Liver (tissue), 9 donors: ENCODE measurements around the gene MLN. TPM values are rescaled to one million over a fixed set of nuclear protein-coding genes. Genes with fewer than 3 reads are reported as not detected.

Experiments used
- DNase-seq: peaks from one replicate; pipeline ENCODE4 v3.0.0-alpha.2; 2017; ENCODE audit warnings: low spot score
- H3K27ac ChIP-seq, 2 donors: one replicate each; pipeline ENCODE4 v1.7.0; 2013; ENCODE audit warnings: inconsistent platforms in 2 of 2, low read length in 2 of 2, control low read depth in 1 of 2, low read depth in 1 of 2, mild to moderate bottlenecking in 1 of 2
- H3K27me3 ChIP-seq, 4 donors: one replicate each; pipeline versions ENCODE4 v1.6.1 to v1.7.0; 2013; ENCODE audit warnings: low read length in 3 of 4, inconsistent platforms in 1 of 4, mild to moderate bottlenecking in 1 of 4, moderate library complexity in 1 of 4; ENCODE audit not compliant: control insufficient read depth in 4 of 4, insufficient read depth in 4 of 4
- H3K36me3 ChIP-seq, 4 donors: one replicate each; pipeline versions ENCODE4 v1.6.1 to v1.7.0; 2013; ENCODE audit warnings: low read length in 3 of 4, mild to moderate bottlenecking in 3 of 4, low read depth in 1 of 4, moderate library complexity in 1 of 4; ENCODE audit not compliant: control insufficient read depth in 4 of 4, insufficient read depth in 3 of 4
- H3K4me1 ChIP-seq, 4 donors: one replicate each; pipeline versions ENCODE4 v1.6.1 to v1.7.0; 2013; ENCODE audit warnings: low read length in 3 of 4, mild to moderate bottlenecking in 3 of 4, moderate library complexity in 1 of 4; ENCODE audit not compliant: control insufficient read depth in 4 of 4, insufficient read depth in 4 of 4
- H3K4me3 ChIP-seq, 3 donors: one replicate each; pipeline versions ENCODE4 v1.6.1 to v1.7.0; 2013; ENCODE audit warnings: low read length in 3 of 3, control low read depth in 1 of 3, low read depth in 1 of 3, mild to moderate bottlenecking in 1 of 3
- H3K9ac ChIP-seq, 2 donors: one replicate each; pipeline ENCODE4 v1.7.0; 2013; ENCODE audit warnings: low read length in 2 of 2, mild to moderate bottlenecking in 2 of 2, moderate library complexity in 2 of 2, control low read depth in 1 of 2, low read depth in 1 of 2
- H3K9me3 ChIP-seq, 4 donors: one replicate each; pipeline versions ENCODE4 v1.6.1 to v1.7.0; 2013; ENCODE audit warnings: low read length in 3 of 4; ENCODE audit not compliant: control insufficient read depth in 4 of 4
- ATF3 ChIP-seq: IDR thresholded peaks from 2 replicates; pipeline ENCODE4 v1.6.1; 2016; ENCODE audit warnings: antibody characterized with exemption
- CTCF ChIP-seq: fragments of 150-350 bp; IDR thresholded peaks from 2 replicates; pipeline ENCODE4 v1.5.1; 2017; ENCODE audit warnings: improper control_type of control experiment, low read depth, low read length; ENCODE audit not compliant: missing input control
- EGR1 ChIP-seq, 2 donors: IDR thresholded peaks; 2 replicates each; pipeline ENCODE4 v1.6.1; 2016 to 2018; ENCODE audit warnings: antibody characterized with exemption in 2 of 2, low read depth in 2 of 2
- FOXA1 ChIP-seq: IDR thresholded peaks from 2 replicates; pipeline ENCODE4 v1.6.1; 2016; ENCODE audit warnings: antibody characterized with exemption
- FOXA2 ChIP-seq: IDR thresholded peaks from 2 replicates; pipeline ENCODE4 v1.6.1; 2016; ENCODE audit warnings: antibody characterized with exemption
- GABPA ChIP-seq, 2 donors: IDR thresholded peaks in 1 of 2; conservative IDR thresholded peaks in 1 of 2; 2 replicates each; pipeline ENCODE4 v1.6.1; 2016; ENCODE audit warnings: antibody characterized with exemption in 2 of 2, mild to moderate bottlenecking in 1 of 2, moderate library complexity in 1 of 2
- HNF4A ChIP-seq, 2 donors: conservative IDR thresholded peaks; 2 replicates each; pipeline ENCODE4 v1.6.1; 2016; ENCODE audit warnings: antibody characterized with exemption in 2 of 2, mild to moderate bottlenecking in 2 of 2
- HNF4G ChIP-seq: IDR thresholded peaks from 2 replicates; pipeline ENCODE4 v1.6.1; 2016; ENCODE audit warnings: antibody characterized with exemption
- JUND ChIP-seq, 2 donors: IDR thresholded peaks; 2 replicates each; pipeline ENCODE4 v1.6.1; 2016; ENCODE audit warnings: antibody characterized with exemption in 2 of 2
- MAX ChIP-seq: IDR thresholded peaks from 2 replicates; pipeline ENCODE4 v1.6.1; 2016; ENCODE audit warnings: antibody characterized with exemption
- NR2F2 ChIP-seq: IDR thresholded peaks from 2 replicates; pipeline ENCODE4 v1.6.1; 2016; ENCODE audit warnings: antibody characterized with exemption
- RAD21 ChIP-seq, 2 donors: IDR thresholded peaks; 2 replicates each; pipeline ENCODE4 v1.6.1; 2016; ENCODE audit warnings: antibody characterized with exemption in 2 of 2, mild to moderate bottlenecking in 2 of 2
- REST ChIP-seq: IDR thresholded peaks from 2 replicates; pipeline ENCODE4 v1.6.1; 2016; ENCODE audit warnings: antibody characterized with exemption, mild to moderate bottlenecking
- RXRA ChIP-seq, 2 donors: IDR thresholded peaks; 2 replicates each; pipeline ENCODE4 v1.6.1; 2017 to 2018; ENCODE audit warnings: antibody characterized with exemption in 2 of 2, mild to moderate bottlenecking in 1 of 2
- SP1 ChIP-seq: IDR thresholded peaks from 2 replicates; pipeline ENCODE4 v1.6.1; 2018; ENCODE audit warnings: antibody characterized with exemption, mild to moderate bottlenecking
- TAF1 ChIP-seq: conservative IDR thresholded peaks from 2 replicates; pipeline ENCODE4 v1.6.1; 2016; ENCODE audit warnings: antibody characterized with exemption, mild to moderate bottlenecking
- YY1 ChIP-seq: IDR thresholded peaks from 2 replicates; pipeline ENCODE4 v1.6.1; 2016; ENCODE audit warnings: antibody characterized with exemption, mild to moderate bottlenecking
- ZBTB33 ChIP-seq: IDR thresholded peaks from 2 replicates; pipeline ENCODE4 v1.6.1; 2016; ENCODE audit warnings: antibody characterized with exemption
- WGBS: extraction: QIAGEN DNeasy Blood & Tissue Kit; methylation state at CpG from one replicate; pipeline ENCODE4 v1.1.7; 2013; 5-methylcytosine and 5-hydroxymethylcytosine counted together
- polyA plus RNA-seq, 2 donors: library from polyadenylated mRNA; stranded (reverse) in 1 of 2; unstranded in 1 of 2; fragments of 200-250 nt in 1 of 2; fragments of >200 nt in 1 of 2; fragmentation: Nextera tagmentation in 1 of 2; extraction: Ambion mirVana in 1 of 2; gene quantifications; one replicate each; pipeline versions ENCODE4 v1.2.1 to v1.2.3, GENCODE V29; 2013 to 2015
- total RNA-seq, 2 donors: library from RNA; depleted of rRNA; stranded (reverse); fragments of >200 nt; gene quantifications; one replicate each; pipeline ENCODE4 v1.2.3, GENCODE V29; 2014
- donor health status: healthy.
- donor health status: healthy.
- donor health status: healthy.
- donor health status: healthy.
- donor health status: healthy.

Gene MLN
- total and polyA plus RNA-seq, 4 donors: not detected

- peaks cover 8 to 34% (median 23%) of the 10 kb centered on the region in 4 donors for H3K4me1 ChIP-seq
- H3K9ac ChIP-seq: no peak overlapping the region
- H3K36me3 ChIP-seq: no peaks in the 10 kb centered on the region
- no peak overlapping the region for H3K4me3 ChIP-seq
- H3K27ac ChIP-seq: no peak overlapping the region
- DNase-seq: no peak
- H3K9me3 ChIP-seq: no peaks in the 10 kb centered on the region
- 58% methylated on average over 6 of the region's 6 CpGs for WGBS
- no peak for TF ChIP-seq YY1
- TF ChIP-seq FOXA2: no peak
- no peak for TF ChIP-seq MAX
- TF ChIP-seq SP1: no peak
- TF ChIP-seq NR2F2: no peak
- TF ChIP-seq RXRA (IDR thresholded peaks at IDR 0.05): no peak
- no peak for TF ChIP-seq GABPA (IDR thresholded peaks at IDR 0.05 in 1 of 2, conservative IDR thresholded peaks at IDR 0.05 in 1 of 2)
- no peak for TF ChIP-seq CTCF
- TF ChIP-seq ZBTB33: no peak
- TF ChIP-seq REST: no peak
- no peak for TF ChIP-seq EGR1 (IDR thresholded peaks at IDR 0.05; ENCODE audit: low read depth in 2 of 2)
- TF ChIP-seq RAD21 (IDR thresholded peaks at IDR 0.05): no peak
- no peak for TF ChIP-seq TAF1
- no peak for TF ChIP-seq HNF4A (conservative IDR thresholded peaks at IDR 0.05)
- no peak for TF ChIP-seq ATF3
- TF ChIP-seq FOXA1: no peak
- no peak for TF ChIP-seq HNF4G
- no peak for TF ChIP-seq JUND (IDR thresholded peaks at IDR 0.05)
- H3K27me3 ChIP-seq: no peaks in the 10 kb centered on the region
Measured at GRCh38 chr6:33763483-33763882, 40.3 kb downstream of the MLN start.
